GM23338 (cell line): ENCODE data around the gene LAMTOR5. TPM values are rescaled to one million over a fixed set of nuclear protein-coding genes. Genes with fewer than 3 reads are reported as not detected.

ENCODE experiments used
- ATAC-seq: fragments of 200-7000 bp; cut with Tn5 transposase; 3 replicates; pipeline ENCODE4 v1.9.1; 2020
- DNase-seq: peaks from one replicate; pipeline ENCODE4 v3.0.0-alpha.2; 2015; ENCODE audit warnings: low spot score
- H2AFZ ChIP-seq: fragments of 200-600 bp; sonication (generic); 2 replicates; pipeline ENCODE4 v1.8.0; 2016; ENCODE audit warnings: antibody characterized with exemption, mild to moderate bottlenecking, moderate library complexity
- H3F3A ChIP-seq: fragments of 200-600 bp; sonication (generic); replicated peaks from 2 replicates; pipeline ENCODE4 v1.8.0; 2017; ENCODE audit warnings: antibody characterized with exemption, mixed run types, low read depth
- H3K27ac ChIP-seq: fragments of 200-600 bp; sonication (generic); 2 replicates; pipeline ENCODE4 v1.6.1; 2016; ENCODE audit warnings: low read depth
- H3K27me3 ChIP-seq: fragments of 200-600 bp; sonication (generic); 2 replicates; pipeline ENCODE4 v1.8.0; 2016; ENCODE audit warnings: mild to moderate bottlenecking, mixed run types, moderate library complexity; ENCODE audit not compliant: insufficient read depth
- H3K36me3 ChIP-seq: fragments of 200-600 bp; sonication (generic); 2 replicates; pipeline ENCODE4 v1.8.0; 2016; ENCODE audit warnings: mild to moderate bottlenecking; ENCODE audit not compliant: insufficient read depth
- H3K4me1 ChIP-seq: fragments of 200-600 bp; sonication (generic); 2 replicates; pipeline ENCODE4 v1.8.0; 2016; ENCODE audit warnings: mild to moderate bottlenecking, moderate library complexity; ENCODE audit not compliant: insufficient read depth
- H3K4me2 ChIP-seq: fragments of 200-600 bp; sonication (generic); 2 replicates; pipeline ENCODE4 v1.7.1; 2017; ENCODE audit warnings: mixed run types
- H3K4me3 ChIP-seq: fragments of 200-600 bp; sonication (generic); 2 replicates; pipeline ENCODE4 v1.6.1; 2016; ENCODE audit warnings: mixed run types
- H3K79me2 ChIP-seq: fragments of 200-600 bp; sonication (generic); replicated peaks from 2 replicates; pipeline ENCODE4 v1.8.0; 2017; ENCODE audit warnings: mild to moderate bottlenecking; ENCODE audit not compliant: insufficient read depth
- H3K9me2 ChIP-seq: fragments of 200-600 bp; sonication (generic); 2 replicates; pipeline ENCODE4 v1.8.0; 2017; ENCODE audit not compliant: insufficient read depth
- H4K20me1 ChIP-seq: fragments of 200-600 bp; sonication (generic); replicated peaks from 2 replicates; pipeline ENCODE4 v1.8.0; 2017; ENCODE audit warnings: mild to moderate bottlenecking; ENCODE audit not compliant: insufficient read depth
- H3K27ac Mint-ChIP-seq: 2 replicates; pipeline ENCODE4 v1.8.0; 2020; ENCODE audit warnings: inconsistent platforms, mild to moderate bottlenecking, moderate library complexity, mixed read lengths
- H3K27me3 Mint-ChIP-seq: 3 replicates; pipeline ENCODE4 v1.8.0; 2022; ENCODE audit warnings: low read depth, mild to moderate bottlenecking, moderate library complexity, mixed read lengths, inconsistent platforms; ENCODE audit not compliant: insufficient read depth, poor library complexity
- H3K36me3 Mint-ChIP-seq: 3 replicates; pipeline ENCODE4 v1.8.0; 2021; ENCODE audit warnings: low read depth, mild to moderate bottlenecking, inconsistent platforms, moderate library complexity, mixed read lengths
- H3K4me1 Mint-ChIP-seq: 3 replicates; pipeline ENCODE4 v1.8.0; 2020; ENCODE audit warnings: mild to moderate bottlenecking, inconsistent platforms, mixed read lengths
- H3K4me3 Mint-ChIP-seq: 3 replicates; pipeline ENCODE4 v1.8.0; 2021; ENCODE audit warnings: moderate library complexity, mild to moderate bottlenecking, inconsistent platforms, mixed read lengths
- H3K9me3 Mint-ChIP-seq: 3 replicates; pipeline ENCODE4 v1.8.0; 2020; ENCODE audit warnings: moderate library complexity, mild to moderate bottlenecking, inconsistent platforms, mixed read lengths
- CREB1 ChIP-seq: fragments of 250-450 bp; sonication (Bioruptor Pico); IDR thresholded peaks from 2 replicates; pipeline ENCODE4 v1.5.0; 2020; ENCODE audit warnings: low read depth, mild to moderate bottlenecking, moderate library complexity
- EZH2 ChIP-seq: fragments of 200-600 bp; sonication (generic); IDR thresholded peaks from one replicate; pipeline ENCODE4 v1.8.0; 2017; ENCODE audit warnings: antibody characterized with exemption, mild to moderate bottlenecking, low read depth; ENCODE audit not compliant: unreplicated experiment
- EZH2phosphoT487 ChIP-seq: fragments of 200-600 bp; sonication (generic); IDR thresholded peaks from one replicate; pipeline ENCODE4 v1.8.1; 2018; ENCODE audit warnings: antibody characterized with exemption; ENCODE audit not compliant: unreplicated experiment
- JUNB ChIP-seq: IDR thresholded peaks from one replicate; pipeline ENCODE4 v1.6.1; 2016; ENCODE audit warnings: antibody characterized with exemption; ENCODE audit not compliant: unreplicated experiment
- NANOG ChIP-seq: IDR thresholded peaks from 2 replicates; pipeline ENCODE4 v1.6.1; 2016; ENCODE audit warnings: antibody characterized with exemption, borderline replicate concordance
- POLR2AphosphoS5 ChIP-seq: IDR thresholded peaks from 2 replicates; pipeline ENCODE4 v1.6.1; 2016; ENCODE audit warnings: antibody characterized with exemption, low read depth
- STAT1 ChIP-seq: IDR thresholded peaks from one replicate; pipeline ENCODE4 v1.6.1; 2016; ENCODE audit warnings: antibody characterized with exemption; ENCODE audit not compliant: unreplicated experiment
- ZNF114 ChIP-seq: fragments of 250-450 bp; sonication (Bioruptor Pico); IDR thresholded peaks from 2 replicates; pipeline ENCODE4 v1.5.0; 2020; ENCODE audit warnings: mild to moderate bottlenecking, moderate library complexity
- ZNF331 ChIP-seq: fragments of 250-450 bp; sonication (Bioruptor Pico); IDR thresholded peaks from 2 replicates; pipeline ENCODE4 v1.5.0; 2020; ENCODE audit warnings: low read depth, mild to moderate bottlenecking, moderate library complexity
- polyA plus RNA-seq: library from polyadenylated mRNA; unstranded; fragments of >200 nt; fragmentation: Nextera tagmentation; extraction: Ambion mirVana; gene quantifications from 2 replicates; pipeline ENCODE4 v1.2.1, GENCODE V29; 2016
- total RNA-seq: library from RNA; depleted of rRNA; stranded (reverse); fragments of >200 nt; shearing (Covaris generic); gene quantifications from 2 replicates; pipeline ENCODE4 v1.2.3, GENCODE V29; 2014
- TF ChIP-seq, protein P1 (sequence below), 2 experiments: fragments of 200-600 bp in 1 of 2; sonication (generic) in 1 of 2; conservative IDR thresholded peaks; 2 replicates each; pipeline versions ENCODE4 v1.5.1 to v1.6.1; 2016 to 2017; ENCODE audit warnings: antibody characterized with exemption in 2 of 2, low read depth in 2 of 2, mild to moderate bottlenecking in 2 of 2, moderate library complexity in 1 of 2
- TF ChIP-seq, protein P2 (sequence below): IDR thresholded peaks from one replicate; pipeline ENCODE4 v1.6.1; 2018; ENCODE audit warnings: antibody characterized with exemption; ENCODE audit not compliant: unreplicated experiment
- TF ChIP-seq, protein P3 (sequence below): fragments of 250-450 bp; sonication (Bioruptor Pico); IDR thresholded peaks from 2 replicates; pipeline ENCODE4 v1.5.0; 2020; ENCODE audit warnings: mild to moderate bottlenecking, moderate library complexity
- TF ChIP-seq, protein P4 (sequence below): IDR thresholded peaks from 2 replicates; pipeline ENCODE4 v1.6.1; 2016; ENCODE audit warnings: antibody characterized with exemption

Gene LAMTOR5
- total and polyA plus RNA-seq, 2 experiments from 2014 or later: 41.0 to 246 TPM

DNA sequence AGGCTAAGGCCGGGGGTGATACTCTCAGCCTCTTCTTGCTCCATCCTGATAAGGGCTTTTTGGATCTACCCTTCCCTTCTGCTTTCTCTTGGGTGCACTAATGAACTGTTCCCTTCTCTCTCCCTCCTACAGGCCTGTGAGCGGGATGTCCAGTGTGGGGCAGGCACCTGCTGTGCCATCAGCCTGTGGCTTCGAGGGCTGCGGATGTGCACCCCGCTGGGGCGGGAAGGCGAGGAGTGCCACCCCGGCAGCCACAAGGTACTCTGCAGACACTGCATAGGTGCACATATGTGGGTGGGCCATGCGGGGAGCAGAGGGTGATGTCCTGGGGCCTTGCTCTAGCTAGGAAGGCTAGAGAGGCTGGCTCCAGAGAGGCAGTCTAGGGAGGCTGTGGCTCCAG, 46.3 kb upstream of the LAMTOR5 start:
- Mint-ChIP-seq H3K4me3 (no peak overlapping the region), H3K27me3 (peaks cover 13% of the 10 kb centered on the region), H3K9me3 (no peaks in the 10 kb centered on the region), H3K4me1 (peaks cover 26% of the 10 kb centered on the region), H3K36me3 (no peaks in the 10 kb centered on the region), H3K27ac (no peak overlapping the region)
- TF ChIP-seq, protein P1, sequence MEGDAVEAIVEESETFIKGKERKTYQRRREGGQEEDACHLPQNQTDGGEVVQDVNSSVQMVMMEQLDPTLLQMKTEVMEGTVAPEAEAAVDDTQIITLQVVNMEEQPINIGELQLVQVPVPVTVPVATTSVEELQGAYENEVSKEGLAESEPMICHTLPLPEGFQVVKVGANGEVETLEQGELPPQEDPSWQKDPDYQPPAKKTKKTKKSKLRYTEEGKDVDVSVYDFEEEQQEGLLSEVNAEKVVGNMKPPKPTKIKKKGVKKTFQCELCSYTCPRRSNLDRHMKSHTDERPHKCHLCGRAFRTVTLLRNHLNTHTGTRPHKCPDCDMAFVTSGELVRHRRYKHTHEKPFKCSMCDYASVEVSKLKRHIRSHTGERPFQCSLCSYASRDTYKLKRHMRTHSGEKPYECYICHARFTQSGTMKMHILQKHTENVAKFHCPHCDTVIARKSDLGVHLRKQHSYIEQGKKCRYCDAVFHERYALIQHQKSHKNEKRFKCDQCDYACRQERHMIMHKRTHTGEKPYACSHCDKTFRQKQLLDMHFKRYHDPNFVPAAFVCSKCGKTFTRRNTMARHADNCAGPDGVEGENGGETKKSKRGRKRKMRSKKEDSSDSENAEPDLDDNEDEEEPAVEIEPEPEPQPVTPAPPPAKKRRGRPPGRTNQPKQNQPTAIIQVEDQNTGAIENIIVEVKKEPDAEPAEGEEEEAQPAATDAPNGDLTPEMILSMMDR (conservative IDR thresholded peaks at IDR 0.05; ENCODE audit: low read depth in 2 of 2): no peak
- no peak for TF ChIP-seq EZH2phosphoT487
- TF ChIP-seq ZNF114 (CRISPR knock-in tag): no peak
- no peak for TF ChIP-seq CREB1 (CRISPR knock-in tag)
- TF ChIP-seq EZH2: no peak
- TF ChIP-seq, protein P2, sequence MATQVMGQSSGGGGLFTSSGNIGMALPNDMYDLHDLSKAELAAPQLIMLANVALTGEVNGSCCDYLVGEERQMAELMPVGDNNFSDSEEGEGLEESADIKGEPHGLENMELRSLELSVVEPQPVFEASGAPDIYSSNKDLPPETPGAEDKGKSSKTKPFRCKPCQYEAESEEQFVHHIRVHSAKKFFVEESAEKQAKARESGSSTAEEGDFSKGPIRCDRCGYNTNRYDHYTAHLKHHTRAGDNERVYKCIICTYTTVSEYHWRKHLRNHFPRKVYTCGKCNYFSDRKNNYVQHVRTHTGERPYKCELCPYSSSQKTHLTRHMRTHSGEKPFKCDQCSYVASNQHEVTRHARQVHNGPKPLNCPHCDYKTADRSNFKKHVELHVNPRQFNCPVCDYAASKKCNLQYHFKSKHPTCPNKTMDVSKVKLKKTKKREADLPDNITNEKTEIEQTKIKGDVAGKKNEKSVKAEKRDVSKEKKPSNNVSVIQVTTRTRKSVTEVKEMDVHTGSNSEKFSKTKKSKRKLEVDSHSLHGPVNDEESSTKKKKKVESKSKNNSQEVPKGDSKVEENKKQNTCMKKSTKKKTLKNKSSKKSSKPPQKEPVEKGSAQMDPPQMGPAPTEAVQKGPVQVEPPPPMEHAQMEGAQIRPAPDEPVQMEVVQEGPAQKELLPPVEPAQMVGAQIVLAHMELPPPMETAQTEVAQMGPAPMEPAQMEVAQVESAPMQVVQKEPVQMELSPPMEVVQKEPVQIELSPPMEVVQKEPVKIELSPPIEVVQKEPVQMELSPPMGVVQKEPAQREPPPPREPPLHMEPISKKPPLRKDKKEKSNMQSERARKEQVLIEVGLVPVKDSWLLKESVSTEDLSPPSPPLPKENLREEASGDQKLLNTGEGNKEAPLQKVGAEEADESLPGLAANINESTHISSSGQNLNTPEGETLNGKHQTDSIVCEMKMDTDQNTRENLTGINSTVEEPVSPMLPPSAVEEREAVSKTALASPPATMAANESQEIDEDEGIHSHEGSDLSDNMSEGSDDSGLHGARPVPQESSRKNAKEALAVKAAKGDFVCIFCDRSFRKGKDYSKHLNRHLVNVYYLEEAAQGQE: no peak
- TF ChIP-seq, protein P3, sequence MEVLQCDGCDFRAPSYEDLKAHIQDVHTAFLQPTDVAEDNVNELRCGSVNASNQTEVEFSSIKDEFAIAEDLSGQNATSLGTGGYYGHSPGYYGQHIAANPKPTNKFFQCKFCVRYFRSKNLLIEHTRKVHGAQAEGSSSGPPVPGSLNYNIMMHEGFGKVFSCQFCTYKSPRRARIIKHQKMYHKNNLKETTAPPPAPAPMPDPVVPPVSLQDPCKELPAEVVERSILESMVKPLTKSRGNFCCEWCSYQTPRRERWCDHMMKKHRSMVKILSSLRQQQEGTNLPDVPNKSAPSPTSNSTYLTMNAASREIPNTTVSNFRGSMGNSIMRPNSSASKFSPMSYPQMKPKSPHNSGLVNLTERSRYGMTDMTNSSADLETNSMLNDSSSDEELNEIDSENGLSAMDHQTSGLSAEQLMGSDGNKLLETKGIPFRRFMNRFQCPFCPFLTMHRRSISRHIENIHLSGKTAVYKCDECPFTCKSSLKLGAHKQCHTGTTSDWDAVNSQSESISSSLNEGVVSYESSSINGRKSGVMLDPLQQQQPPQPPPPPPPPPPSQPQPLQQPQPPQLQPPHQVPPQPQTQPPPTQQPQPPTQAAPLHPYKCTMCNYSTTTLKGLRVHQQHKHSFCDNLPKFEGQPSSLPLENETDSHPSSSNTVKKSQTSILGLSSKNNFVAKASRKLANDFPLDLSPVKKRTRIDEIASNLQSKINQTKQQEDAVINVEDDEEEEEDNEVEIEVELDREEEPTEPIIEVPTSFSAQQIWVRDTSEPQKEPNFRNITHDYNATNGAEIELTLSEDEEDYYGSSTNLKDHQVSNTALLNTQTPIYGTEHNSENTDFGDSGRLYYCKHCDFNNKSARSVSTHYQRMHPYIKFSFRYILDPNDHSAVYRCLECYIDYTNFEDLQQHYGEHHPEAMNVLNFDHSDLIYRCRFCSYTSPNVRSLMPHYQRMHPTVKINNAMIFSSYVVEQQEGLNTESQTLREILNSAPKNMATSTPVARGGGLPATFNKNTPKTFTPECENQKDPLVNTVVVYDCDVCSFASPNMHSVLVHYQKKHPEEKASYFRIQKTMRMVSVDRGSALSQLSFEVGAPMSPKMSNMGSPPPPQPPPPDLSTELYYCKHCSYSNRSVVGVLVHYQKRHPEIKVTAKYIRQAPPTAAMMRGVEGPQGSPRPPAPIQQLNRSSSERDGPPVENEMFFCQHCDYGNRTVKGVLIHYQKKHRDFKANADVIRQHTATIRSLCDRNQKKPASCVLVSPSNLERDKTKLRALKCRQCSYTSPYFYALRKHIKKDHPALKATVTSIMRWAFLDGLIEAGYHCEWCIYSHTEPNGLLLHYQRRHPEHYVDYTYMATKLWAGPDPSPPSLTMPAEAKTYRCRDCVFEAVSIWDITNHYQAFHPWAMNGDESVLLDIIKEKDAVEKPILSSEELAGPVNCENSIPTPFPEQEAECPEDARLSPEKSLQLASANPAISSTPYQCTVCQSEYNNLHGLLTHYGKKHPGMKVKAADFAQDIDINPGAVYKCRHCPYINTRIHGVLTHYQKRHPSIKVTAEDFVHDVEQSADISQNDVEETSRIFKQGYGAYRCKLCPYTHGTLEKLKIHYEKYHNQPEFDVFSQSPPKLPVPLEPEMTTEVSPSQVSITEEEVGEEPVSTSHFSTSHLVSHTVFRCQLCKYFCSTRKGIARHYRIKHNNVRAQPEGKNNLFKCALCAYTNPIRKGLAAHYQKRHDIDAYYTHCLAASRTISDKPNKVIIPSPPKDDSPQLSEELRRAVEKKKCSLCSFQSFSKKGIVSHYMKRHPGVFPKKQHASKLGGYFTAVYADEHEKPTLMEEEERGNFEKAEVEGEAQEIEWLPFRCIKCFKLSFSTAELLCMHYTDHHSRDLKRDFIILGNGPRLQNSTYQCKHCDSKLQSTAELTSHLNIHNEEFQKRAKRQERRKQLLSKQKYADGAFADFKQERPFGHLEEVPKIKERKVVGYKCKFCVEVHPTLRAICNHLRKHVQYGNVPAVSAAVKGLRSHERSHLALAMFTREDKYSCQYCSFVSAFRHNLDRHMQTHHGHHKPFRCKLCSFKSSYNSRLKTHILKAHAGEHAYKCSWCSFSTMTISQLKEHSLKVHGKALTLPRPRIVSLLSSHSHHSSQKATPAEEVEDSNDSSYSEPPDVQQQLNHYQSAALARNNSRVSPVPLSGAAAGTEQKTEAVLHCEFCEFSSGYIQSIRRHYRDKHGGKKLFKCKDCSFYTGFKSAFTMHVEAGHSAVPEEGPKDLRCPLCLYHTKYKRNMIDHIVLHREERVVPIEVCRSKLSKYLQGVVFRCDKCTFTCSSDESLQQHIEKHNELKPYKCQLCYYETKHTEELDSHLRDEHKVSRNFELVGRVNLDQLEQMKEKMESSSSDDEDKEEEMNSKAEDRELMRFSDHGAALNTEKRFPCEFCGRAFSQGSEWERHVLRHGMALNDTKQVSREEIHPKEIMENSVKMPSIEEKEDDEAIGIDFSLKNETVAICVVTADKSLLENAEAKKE (CRISPR knock-in tag): no peak
- no peak for TF ChIP-seq JUNB
- no peak for TF ChIP-seq STAT1
- no peak for TF ChIP-seq POLR2AphosphoS5
- TF ChIP-seq NANOG: no peak
- no peak for TF ChIP-seq ZNF331 (CRISPR knock-in tag)
- TF ChIP-seq, protein P4, sequence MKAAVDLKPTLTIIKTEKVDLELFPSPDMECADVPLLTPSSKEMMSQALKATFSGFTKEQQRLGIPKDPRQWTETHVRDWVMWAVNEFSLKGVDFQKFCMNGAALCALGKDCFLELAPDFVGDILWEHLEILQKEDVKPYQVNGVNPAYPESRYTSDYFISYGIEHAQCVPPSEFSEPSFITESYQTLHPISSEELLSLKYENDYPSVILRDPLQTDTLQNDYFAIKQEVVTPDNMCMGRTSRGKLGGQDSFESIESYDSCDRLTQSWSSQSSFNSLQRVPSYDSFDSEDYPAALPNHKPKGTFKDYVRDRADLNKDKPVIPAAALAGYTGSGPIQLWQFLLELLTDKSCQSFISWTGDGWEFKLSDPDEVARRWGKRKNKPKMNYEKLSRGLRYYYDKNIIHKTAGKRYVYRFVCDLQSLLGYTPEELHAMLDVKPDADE: no peak
- Histone ChIP-seq H4K20me1 (no peaks in the 10 kb centered on the region), H2AFZ (no peak overlapping the region), H3K79me2 (no peaks in the 10 kb centered on the region), H3K27ac (no peak overlapping the region), H3K4me2 (no peak overlapping the region), H3K4me3 (no peak overlapping the region), H3K36me3 (no peaks in the 10 kb centered on the region), H3F3A (no peaks in the 10 kb centered on the region), H3K27me3 (no peaks in the 10 kb centered on the region), H3K4me1 (peaks cover 15% of the 10 kb centered on the region), H3K9me2 (no peaks in the 10 kb centered on the region)
- ATAC-seq (no peak), DNase-seq (no peak)
